HCT116 (cell line): ENCODE data around the gene TBL1X. TPM values are rescaled to one million over a fixed set of nuclear protein-coding genes. Genes with fewer than 3 reads are reported as not detected.

Experiments used
- ATAC-seq: fragments of 200-7000 bp; cut with Tn5 transposase; 2 replicates; pipeline ENCODE4 v1.9.1; 2020; ENCODE audit warnings: mild to moderate bottlenecking, moderate library complexity
- BruUV-seq: library from RNA; stranded (reverse); fragments of 400-500 nt; replicated peaks from 2 replicates; lab custom pipeline; 2021; lab: Mats Ljungman, UMichigan
- CTCF ChIA-PET: fragments of 300-600 bp; sonication (Branson Sonifier 250); formaldehyde crosslinking; loops from one replicate; lab custom pipeline; 2021; ENCODE audit warnings: antibody characterized with exemption; lab: Charles Lee
- POLR2A ChIA-PET: fragments of 300-600, 350-600 bp; sonication (Branson Sonifier 250); formaldehyde crosslinking; loops from one replicate; lab custom pipeline; 2021; ENCODE audit warnings: antibody characterized with exemption; lab: Charles Lee
- RAD21 ChIA-PET, 2 experiments: fragments of 300-600 bp; sonication (Branson Sonifier 250); formaldehyde crosslinking; loops; one replicate each; lab custom pipeline; 2023; ENCODE audit warnings: low total read pairs in 2 of 2; ENCODE audit not compliant: uncharacterized antibody in 2 of 2, unreplicated experiment in 2 of 2, low non-redundant PET in 1 of 2; lab: Charles Lee
- DNase-seq: peaks from one replicate; pipeline ENCODE4 v3.0.0-alpha.2; 2010; ENCODE audit warnings: low read depth, low spot score
- H2AFZ ChIP-seq: fragments of 200-600 bp; shearing (Covaris generic), sonication (generic); 2 replicates; pipeline ENCODE4 v1.6.1; 2017; ENCODE audit warnings: low read depth, mixed run types, mixed read lengths, antibody characterized with exemption, low read length; ENCODE audit not compliant: poor library complexity, severe bottlenecking
- H3K27ac ChIP-seq: 2 replicates; pipeline ENCODE4 v1.5.1; 2012; ENCODE audit warnings: low read depth, low read length
- H3K27me3 ChIP-seq: fragments of 200-600 bp; sonication (generic); 2 replicates; pipeline ENCODE4 v1.6.1; 2016; ENCODE audit warnings: mixed run types, low read length, mixed read lengths; ENCODE audit not compliant: insufficient read depth
- H3K36me3 ChIP-seq, 2 experiments: fragments of 200-500 bp in 1 of 2; fragments of 200-600 bp in 1 of 2; sonication (Bioruptor generic) in 1 of 2; sonication (generic) in 1 of 2; 2 replicates each; pipeline versions ENCODE4 v1.5.1 to v1.6.1; 2014 to 2016; ENCODE audit warnings: low read length in 2 of 2, inconsistent platforms in 1 of 2, mixed read lengths in 1 of 2, mixed run types in 1 of 2; ENCODE audit not compliant: insufficient read depth in 2 of 2, control insufficient read depth in 1 of 2
- H3K4me1 ChIP-seq, 2 experiments: fragments of 200-600 bp in 1 of 2; sonication (generic) in 1 of 2; 2 replicates each; pipeline versions ENCODE4 v1.5.1 to v1.6.1; 2012 to 2017; ENCODE audit warnings: low read length in 2 of 2, inconsistent platforms in 1 of 2, mild to moderate bottlenecking in 1 of 2, mixed read lengths in 1 of 2, mixed run types in 1 of 2, moderate library complexity in 1 of 2; ENCODE audit not compliant: insufficient read depth in 2 of 2, control insufficient read depth in 1 of 2
- H3K4me2 ChIP-seq: fragments of 200-600 bp; sonication (generic); 2 replicates; pipeline ENCODE4 v1.6.1; 2017; ENCODE audit warnings: mixed run types, low read length, mixed read lengths
- H3K4me3 ChIP-seq, 2 experiments: fragments of 200-600 bp in 1 of 2; sonication (generic) in 1 of 2; replicated peaks in 1 of 2; 2 replicates each; pipeline ENCODE4 v1.5.1; 2011 to 2016; ENCODE audit warnings: low read length in 2 of 2, control low read depth in 1 of 2, low read depth in 1 of 2, mild to moderate bottlenecking in 1 of 2, mixed read lengths in 1 of 2, mixed run types in 1 of 2
- H3K79me2 ChIP-seq: fragments of 200-600 bp; sonication (generic); 2 replicates; pipeline ENCODE4 v1.6.1; 2017; ENCODE audit warnings: mild to moderate bottlenecking, mixed run types, low read length, moderate library complexity, mixed read lengths; ENCODE audit not compliant: insufficient read depth
- H3K9ac ChIP-seq: fragments of 200-600 bp; sonication (generic); 2 replicates; pipeline ENCODE4 v1.6.1; 2016; ENCODE audit warnings: low read length, mixed read lengths
- H3K9me2 ChIP-seq: fragments of 200-600 bp; sonication (generic), shearing (Covaris generic); 2 replicates; pipeline ENCODE4 v1.6.1; 2017; ENCODE audit warnings: mixed run types, mild to moderate bottlenecking, moderate library complexity; ENCODE audit not compliant: insufficient read depth
- H3K9me3 ChIP-seq, 2 experiments: fragments of 200-500 bp in 1 of 2; fragments of 200-600 bp in 1 of 2; sonication (Bioruptor generic) in 1 of 2; sonication (generic) in 1 of 2; 2 replicates each; pipeline ENCODE4 v1.6.1; 2014 to 2017; ENCODE audit warnings: low read length in 2 of 2, mixed read lengths in 2 of 2, inconsistent platforms in 1 of 2, low read depth in 1 of 2, mild to moderate bottlenecking in 1 of 2, mixed run types in 1 of 2, moderate library complexity in 1 of 2; ENCODE audit not compliant: control insufficient read depth in 1 of 2, insufficient read depth in 1 of 2
- H4K20me1 ChIP-seq: fragments of 200-600 bp; sonication (generic), shearing (Covaris generic); 2 replicates; pipeline ENCODE4 v1.6.1; 2017; ENCODE audit warnings: mixed run types, mild to moderate bottlenecking, moderate library complexity; ENCODE audit not compliant: insufficient read depth
- ELF1 ChIP-seq: IDR thresholded peaks from 2 replicates; pipeline ENCODE4 v1.6.1; 2012; ENCODE audit warnings: low read depth, borderline replicate concordance
- POLR2A ChIP-seq: IDR thresholded peaks from 2 replicates; pipeline ENCODE4 v1.7.0; 2011; ENCODE audit warnings: borderline replicate concordance; ENCODE audit not compliant: insufficient read depth, insufficient read length; ENCODE audit errors: extremely low read depth
- RAD21 ChIP-seq: IDR thresholded peaks from 2 replicates; pipeline ENCODE4 v1.6.1; 2012; ENCODE audit warnings: low read depth, mild to moderate bottlenecking
- SIN3A ChIP-seq: IDR thresholded peaks from 2 replicates; pipeline ENCODE4 v1.6.1; 2012; ENCODE audit warnings: low read depth
- SRF ChIP-seq: IDR thresholded peaks from 2 replicates; pipeline ENCODE4 v1.6.1; 2012; ENCODE audit warnings: low read depth
- YY1 ChIP-seq: IDR thresholded peaks from 2 replicates; pipeline ENCODE4 v1.6.1; 2011; ENCODE audit warnings: low read length, low read depth, moderate library complexity, mild to moderate bottlenecking; ENCODE audit not compliant: insufficient replicate concordance; ENCODE audit errors: extremely low read depth
- ZFX ChIP-seq: fragments of 450-650 bp; IDR thresholded peaks from 2 replicates; pipeline ENCODE4 v1.6.1; 2017
- intact Hi-C: fragments of 100-400 bp; cut with micrococcal nuclease; formaldehyde crosslinking; loops from 2 replicates; pipeline ENCODE4 v1.10.0; 2022
- total RNA-seq: library from RNA; stranded (reverse); gene quantifications from one replicate; pipeline ENCODE4 v1.2.1, GENCODE V29; 2021; ENCODE audit not compliant: unreplicated experiment
- TF ChIP-seq, protein P1 (sequence below): IDR thresholded peaks from 2 replicates; pipeline ENCODE4 v1.6.1; 2012
- TF ChIP-seq, protein P2 (sequence below), 3 experiments: fragments of 200-600 bp in 1 of 3; sonication (generic) in 1 of 3; IDR thresholded peaks in 2 of 3; conservative IDR thresholded peaks in 1 of 3; 2 replicates each; pipeline ENCODE4 v1.5.1; 2012 to 2017; ENCODE audit warnings: low read depth in 2 of 3, low read length in 2 of 3, antibody characterized with exemption in 1 of 3, borderline replicate concordance in 1 of 3, control low read depth in 1 of 3, mild to moderate bottlenecking in 1 of 3, mixed read lengths in 1 of 3, mixed run types in 1 of 3, moderate library complexity in 1 of 3; ENCODE audit not compliant: insufficient read depth in 1 of 3

Gene TBL1X
- total RNA-seq, 1 experiment from 2014 or later = 37.8 TPM

DNA sequence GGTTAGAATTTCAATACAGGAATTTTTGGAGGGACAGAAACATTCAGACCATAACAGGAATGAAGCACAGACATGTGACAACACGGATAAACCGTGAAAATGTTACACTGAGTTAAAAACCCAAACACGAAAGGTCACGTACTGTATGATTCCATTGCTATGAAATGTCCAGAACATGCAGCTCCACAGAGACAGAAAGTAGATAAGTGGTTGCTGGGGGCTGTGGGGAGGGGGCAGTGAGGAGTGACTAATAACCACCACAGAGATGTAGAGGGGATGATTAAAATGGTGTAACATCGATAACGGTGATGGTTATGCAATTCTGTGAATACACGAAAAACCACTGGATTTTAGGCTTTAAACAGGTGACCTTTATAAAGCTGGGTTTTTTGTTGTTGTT, 292.5 kb downstream of the TBL1X start:
- no TSS peak for BruUV-seq
- no peaks in the 10 kb centered on the region for H4K20me1 ChIP-seq
- H3K79me2 ChIP-seq = no peaks in the 10 kb centered on the region
- H3K9ac ChIP-seq = no peak overlapping the region
- no peak overlapping the region for H3K4me2 ChIP-seq
- CTCF ChIA-PET = no interaction called here
- H3K36me3 ChIP-seq = no peaks in the 10 kb centered on the region
- H3K4me3 ChIP-seq = no peak overlapping the region
- H2AFZ ChIP-seq = no peak overlapping the region
- TF ChIP-seq, protein P1, sequence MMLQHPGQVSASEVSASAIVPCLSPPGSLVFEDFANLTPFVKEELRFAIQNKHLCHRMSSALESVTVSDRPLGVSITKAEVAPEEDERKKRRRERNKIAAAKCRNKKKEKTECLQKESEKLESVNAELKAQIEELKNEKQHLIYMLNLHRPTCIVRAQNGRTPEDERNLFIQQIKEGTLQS = no peak
- no peak for TF ChIP-seq SRF
- TF ChIP-seq POLR2A = no peak
- TF ChIP-seq RAD21 = no peak
- no peak for TF ChIP-seq SIN3A
- TF ChIP-seq ELF1 = no peak
- TF ChIP-seq YY1 = no peak
- no peak for TF ChIP-seq ZFX
- H3K9me2 ChIP-seq = no peaks in the 10 kb centered on the region
- DNase-seq = no peak
- intact Hi-C loops = no loop called here
- no peaks in the 10 kb centered on the region for H3K9me3 ChIP-seq
- H3K4me1 ChIP-seq = peaks cover 0 to 7% of the 10 kb centered on the region in 2 experiments; a peak in 1 of 4 replicates
- POLR2A ChIA-PET = no interaction called here
- H3K27me3 ChIP-seq = no peaks in the 10 kb centered on the region
- RAD21 ChIA-PET = no interaction called here
- H3K27ac ChIP-seq = no peak overlapping the region
- ATAC-seq = no peak

DNA sequence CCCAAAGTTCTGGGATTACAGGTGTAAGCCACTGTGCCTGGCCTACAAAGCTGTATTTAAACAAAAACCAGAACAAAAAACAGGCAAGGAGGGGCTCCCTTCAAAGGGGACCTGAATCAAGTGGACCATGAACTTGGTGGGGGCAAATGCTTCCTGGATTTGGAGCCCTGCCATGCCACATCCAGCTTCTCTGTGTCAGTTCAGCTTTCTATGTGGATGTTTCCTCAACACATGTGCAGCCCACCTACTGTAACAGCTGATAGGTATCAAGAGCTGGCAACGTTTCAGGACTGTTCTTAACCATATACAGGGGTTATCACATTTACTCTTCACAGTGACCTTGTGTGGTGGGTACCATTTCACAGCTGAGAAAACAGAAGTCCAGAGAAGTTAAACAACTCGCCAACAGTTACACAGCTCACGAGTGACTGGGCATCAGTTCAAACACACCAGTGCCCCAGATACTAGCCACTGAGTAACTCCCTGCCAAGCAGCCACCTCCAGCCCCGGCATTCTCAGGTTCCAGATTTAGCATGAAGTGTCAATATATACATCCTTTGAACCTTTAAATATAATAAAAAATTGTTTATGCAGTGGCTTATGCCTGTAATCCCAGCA, 293.3 kb downstream of the TBL1X start:
- BruUV-seq = TSS peak; percentile 45
- no peak overlapping the region for H3K9ac ChIP-seq

More for the DNA sequence above, 293.3 kb downstream of the TBL1X start:
- no peak for DNase-seq
- H3K36me3 ChIP-seq = no peaks in the 10 kb centered on the region
- intact Hi-C loops = no loop called here
- H4K20me1 ChIP-seq = no peaks in the 10 kb centered on the region
- CTCF ChIA-PET = no interaction called here
- H3K27ac ChIP-seq = no peak overlapping the region
- RAD21 ChIA-PET = no interaction called here
- POLR2A ChIA-PET = no interaction called here
- no peaks in the 10 kb centered on the region for H3K9me2 ChIP-seq
- H3K4me1 ChIP-seq = peaks cover 0 to 7% of the 10 kb centered on the region in 2 experiments; a peak in 1 of 4 replicates
- no peaks in the 10 kb centered on the region for H3K27me3 ChIP-seq
- H2AFZ ChIP-seq = no peak overlapping the region
- ATAC-seq = no peak
- TF ChIP-seq SIN3A (no peak), YY1 (no peak)
- TF ChIP-seq, protein P2, sequence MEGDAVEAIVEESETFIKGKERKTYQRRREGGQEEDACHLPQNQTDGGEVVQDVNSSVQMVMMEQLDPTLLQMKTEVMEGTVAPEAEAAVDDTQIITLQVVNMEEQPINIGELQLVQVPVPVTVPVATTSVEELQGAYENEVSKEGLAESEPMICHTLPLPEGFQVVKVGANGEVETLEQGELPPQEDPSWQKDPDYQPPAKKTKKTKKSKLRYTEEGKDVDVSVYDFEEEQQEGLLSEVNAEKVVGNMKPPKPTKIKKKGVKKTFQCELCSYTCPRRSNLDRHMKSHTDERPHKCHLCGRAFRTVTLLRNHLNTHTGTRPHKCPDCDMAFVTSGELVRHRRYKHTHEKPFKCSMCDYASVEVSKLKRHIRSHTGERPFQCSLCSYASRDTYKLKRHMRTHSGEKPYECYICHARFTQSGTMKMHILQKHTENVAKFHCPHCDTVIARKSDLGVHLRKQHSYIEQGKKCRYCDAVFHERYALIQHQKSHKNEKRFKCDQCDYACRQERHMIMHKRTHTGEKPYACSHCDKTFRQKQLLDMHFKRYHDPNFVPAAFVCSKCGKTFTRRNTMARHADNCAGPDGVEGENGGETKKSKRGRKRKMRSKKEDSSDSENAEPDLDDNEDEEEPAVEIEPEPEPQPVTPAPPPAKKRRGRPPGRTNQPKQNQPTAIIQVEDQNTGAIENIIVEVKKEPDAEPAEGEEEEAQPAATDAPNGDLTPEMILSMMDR (IDR thresholded peaks at IDR 0.05 in 2 of 3, conservative IDR thresholded peaks at IDR 0.05 in 1 of 3; ENCODE audit: borderline replicate concordance in 1 of 3, insufficient read depth in 1 of 3, low read depth in 2 of 3, low read length in 2 of 3) = no peak
- H3K79me2 ChIP-seq = no peaks in the 10 kb centered on the region
- H3K4me3 ChIP-seq = no peak overlapping the region
- no peaks in the 10 kb centered on the region for H3K9me3 ChIP-seq
- no peak overlapping the region for H3K4me2 ChIP-seq
